Measurements from ENCODE around the gene LSM3.

LSM3 gene

GRCh38 chr3:14162178-14162577 lies 16.4 kb upstream of the LSM3 start:
- no peak for DNase-seq (ENCODE audit: low read depth)
- no peak for TF ChIP-seq CTCF (IDR thresholded peaks at IDR 0.05; ENCODE audit: control insufficient read depth, insufficient read depth, low read depth, low read length, missing control alignments)
- H3K4me3 ChIP-seq (ENCODE audit: control insufficient read depth, low read depth, low read length): no peak overlapping the region

GRCh38 chr3:14166877-14167603 lies 11.6 kb upstream of the LSM3 start:
- no peak for TF ChIP-seq CTCF (IDR thresholded peaks at IDR 0.05; ENCODE audit: control insufficient read depth, insufficient read depth, low read depth, low read length, missing control alignments)
- DNase-seq (ENCODE audit: low read depth): no peak
- no peak overlapping the region for H3K4me3 ChIP-seq (ENCODE audit: control insufficient read depth, low read depth, low read length)

- no peak for TF ChIP-seq CTCF (IDR thresholded peaks at IDR 0.05; ENCODE audit: control insufficient read depth, insufficient read depth, low read depth, low read length, missing control alignments)
- H3K4me3 ChIP-seq (ENCODE audit: control insufficient read depth, low read depth, low read length): no peak overlapping the region
- DNase-seq (ENCODE audit: low read depth): no peak
These were observed 9.2 kb upstream of the LSM3 start for GRCh38 chr3:14169435-14169834.

- no peak for TF ChIP-seq CTCF (IDR thresholded peaks at IDR 0.05; ENCODE audit: control insufficient read depth, insufficient read depth, low read depth, low read length, missing control alignments)
- H3K4me3 ChIP-seq (ENCODE audit: control insufficient read depth, low read depth, low read length): no peak overlapping the region
- DNase-seq (ENCODE audit: low read depth): no peak
These were observed 8.7 kb upstream of the LSM3 start for GRCh38 chr3:14169871-14170270.

GRCh38 chr3:14170531-14171159 lies 8.0 kb upstream of the LSM3 start:
- TF ChIP-seq CTCF (IDR thresholded peaks at IDR 0.05; ENCODE audit: control insufficient read depth, insufficient read depth, low read depth, low read length, missing control alignments): no peak
- DNase-seq (ENCODE audit: low read depth): peak; percentile 69
- no peak overlapping the region for H3K4me3 ChIP-seq (ENCODE audit: control insufficient read depth, low read depth, low read length)

- no peak for TF ChIP-seq CTCF (IDR thresholded peaks at IDR 0.05; ENCODE audit: control insufficient read depth, insufficient read depth, low read depth, low read length, missing control alignments)
- DNase-seq (ENCODE audit: low read depth): no peak
- no peak overlapping the region for H3K4me3 ChIP-seq (ENCODE audit: control insufficient read depth, low read depth, low read length)
These were observed 6.1 kb upstream of the LSM3 start for GRCh38 chr3:14172496-14172895.

All from AG09309 (cell line).